Osteoblast (primary cell): Measurements from ENCODE around the gene PRKAG2. TPM values are rescaled to one million over a fixed set of nuclear protein-coding genes. Genes with fewer than 3 reads are reported as not detected.

ENCODE experiments used
- DNase-seq: peaks from one replicate; pipeline ENCODE4 v3.0.0; 2011; ENCODE audit warnings: low spot score, mixed read lengths; ENCODE audit not compliant: insufficient read length; ENCODE audit errors: missing footprints
- H2AFZ ChIP-seq: 2 replicates; pipeline ENCODE4 v1.6.0; 2011; ENCODE audit warnings: mild to moderate bottlenecking, low read length
- H3K27ac ChIP-seq: 2 replicates; pipeline ENCODE4 v1.5.1; 2011; ENCODE audit warnings: mild to moderate bottlenecking, low read depth, low read length, moderate library complexity
- H3K27me3 ChIP-seq: 2 replicates; pipeline ENCODE4 v1.6.0; 2012; ENCODE audit warnings: mild to moderate bottlenecking, control low read depth, inconsistent platforms, low read length, moderate library complexity; ENCODE audit not compliant: insufficient read depth
- H3K36me3 ChIP-seq: 2 replicates; pipeline ENCODE4 v1.5.1; 2011; ENCODE audit warnings: mild to moderate bottlenecking, low read length, control low read depth, moderate library complexity; ENCODE audit not compliant: insufficient read depth
- H3K4me1 ChIP-seq: 2 replicates; pipeline ENCODE4 v1.5.1; 2011; ENCODE audit warnings: mild to moderate bottlenecking, low read length, control low read depth, moderate library complexity; ENCODE audit not compliant: insufficient read depth
- H3K4me2 ChIP-seq: 2 replicates; pipeline ENCODE4 v1.6.0; 2011; ENCODE audit warnings: mild to moderate bottlenecking, low read length; ENCODE audit not compliant: insufficient read depth
- H3K4me3 ChIP-seq: fragments of 200-600 bp; sonication (generic); 3 replicates; pipeline ENCODE4 v1.5.1; 2012; ENCODE audit warnings: mild to moderate bottlenecking, low read length, inconsistent platforms; ENCODE audit not compliant: insufficient read depth
- H3K79me2 ChIP-seq: 2 replicates; pipeline ENCODE4 v1.6.0; 2012; ENCODE audit warnings: mild to moderate bottlenecking, low read length, control low read depth, inconsistent platforms; ENCODE audit not compliant: insufficient read depth
- H3K9me3 ChIP-seq: 2 replicates; pipeline ENCODE4 v1.5.1; 2011; ENCODE audit warnings: low read depth, low read length, control low read depth
- H4K20me1 ChIP-seq: 2 replicates; pipeline ENCODE4 v1.6.0; 2012; ENCODE audit warnings: mild to moderate bottlenecking, low read length, control low read depth; ENCODE audit not compliant: insufficient read depth
- CTCF ChIP-seq: IDR thresholded peaks from 2 replicates; pipeline ENCODE4 v1.5.1; 2011; ENCODE audit warnings: mild to moderate bottlenecking, low read depth, low read length, moderate library complexity; ENCODE audit errors: extremely low read depth
- total RNA-seq: library from RNA; depleted of rRNA; stranded (reverse); fragments of >200 nt; gene quantifications from 2 replicates; pipeline ENCODE4 v1.2.3, GENCODE V29; 2012

PRKAG2 gene
- total RNA-seq, 1 donor: 20.6 TPM

DNA sequence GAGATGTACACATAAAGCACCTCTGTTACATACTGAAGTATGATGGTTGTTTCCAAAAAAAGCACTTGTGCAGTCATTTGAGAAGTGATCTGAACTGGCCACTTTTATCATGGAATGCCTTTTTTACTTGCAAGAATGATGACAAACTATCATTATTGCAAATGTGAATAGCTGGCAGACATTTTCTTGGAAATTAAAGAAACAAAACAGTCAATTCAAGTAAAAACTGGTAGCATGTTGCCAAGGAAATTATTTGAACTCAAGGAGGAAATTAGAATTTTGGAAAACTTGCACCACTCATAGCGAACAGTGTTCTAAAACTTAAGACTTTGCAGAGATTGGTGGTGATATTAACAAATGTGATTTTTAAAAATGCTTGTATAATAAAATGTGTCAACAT is 363.8 kb downstream of the PRKAG2 start:
- H2AFZ ChIP-seq: no peak overlapping the region
- peak overlapping the region; percentile 5 for H3K4me2 ChIP-seq
- H3K27me3 ChIP-seq: no peaks in the 10 kb centered on the region
- H3K4me3 ChIP-seq: no peak overlapping the region
- peaks cover 37% of the 10 kb centered on the region for H3K4me1 ChIP-seq
- H3K27ac ChIP-seq: no peak overlapping the region
- no peaks in the 10 kb centered on the region for H3K36me3 ChIP-seq
- no peak for DNase-seq
- no peak for TF ChIP-seq CTCF
- peaks cover 91% of the 10 kb centered on the region for H4K20me1 ChIP-seq
- H3K79me2 ChIP-seq: peaks cover 100% of the 10 kb centered on the region
- no peaks in the 10 kb centered on the region for H3K9me3 ChIP-seq

GRCh38 chr7:151512353-151512752 is 364.6 kb downstream of the PRKAG2 start:
- H3K79me2 ChIP-seq: peaks cover 100% of the 10 kb centered on the region
- peak overlapping the region; percentile 5 for H3K27ac ChIP-seq
- no peaks in the 10 kb centered on the region for H3K36me3 ChIP-seq
- H3K9me3 ChIP-seq: no peaks in the 10 kb centered on the region
- H3K27me3 ChIP-seq: no peaks in the 10 kb centered on the region
- H4K20me1 ChIP-seq: peaks cover 90% of the 10 kb centered on the region
- TF ChIP-seq CTCF: no peak
- H3K4me3 ChIP-seq: no peak overlapping the region
- DNase-seq: no peak
- peaks cover 30% of the 10 kb centered on the region for H3K4me1 ChIP-seq
- H3K4me2 ChIP-seq: no peak overlapping the region
- H2AFZ ChIP-seq: no peak overlapping the region

GRCh38 chr7:151511946-151512345 is 365.0 kb downstream of the PRKAG2 start:
- Histone ChIP-seq H3K27ac (peak overlapping the region; percentile 5), H3K79me2 (peaks cover 100% of the 10 kb centered on the region), H3K27me3 (no peaks in the 10 kb centered on the region), H3K36me3 (no peaks in the 10 kb centered on the region), H2AFZ (no peak overlapping the region), H3K4me3 (no peak overlapping the region), H3K4me2 (no peak overlapping the region), H4K20me1 (peaks cover 90% of the 10 kb centered on the region), H3K9me3 (no peaks in the 10 kb centered on the region), H3K4me1 (peaks cover 28% of the 10 kb centered on the region)
- TF ChIP-seq CTCF: no peak
- no peak for DNase-seq

- Histone ChIP-seq H3K4me1 (peaks cover 24% of the 10 kb centered on the region), H2AFZ (no peak overlapping the region), H3K27me3 (no peaks in the 10 kb centered on the region), H3K36me3 (no peaks in the 10 kb centered on the region), H3K4me2 (no peak overlapping the region), H3K9me3 (no peaks in the 10 kb centered on the region), H4K20me1 (peaks cover 89% of the 10 kb centered on the region), H3K27ac (no peak overlapping the region), H3K79me2 (peaks cover 100% of the 10 kb centered on the region), H3K4me3 (no peak overlapping the region)
- no peak for DNase-seq
- TF ChIP-seq CTCF: no peak
These were observed 365.6 kb downstream of the PRKAG2 start for GRCh38 chr7:151511270-151511669.
